Measurements from ENCODE around the gene GALNT15.

DNA sequence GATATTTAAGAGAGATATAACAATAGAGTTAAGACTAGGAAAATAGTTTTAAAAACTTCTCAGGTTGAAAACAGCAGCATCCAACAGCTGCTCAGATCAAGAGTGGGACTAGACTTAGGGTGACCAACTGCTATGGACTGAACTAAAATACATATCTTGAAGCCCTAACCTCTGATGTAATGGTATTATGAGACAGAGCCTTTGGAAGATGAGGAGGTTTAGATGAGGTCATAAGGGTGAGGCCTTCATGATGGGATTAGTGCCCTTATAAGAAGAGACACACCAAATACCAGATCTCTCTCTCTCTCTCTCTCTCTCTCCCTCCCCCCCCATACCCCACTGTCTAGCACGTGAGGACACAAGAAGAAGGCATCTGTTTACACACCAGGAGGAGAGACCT, 37.4 kb upstream of the GALNT15 start:
- TF ChIP-seq CTCF (IDR thresholded peaks at IDR 0.05) (no peak), EP300 (IDR thresholded peaks at IDR 0.05) (no peak)

Measured in tibial nerve (tissue), 4 donors.